ENCODE measurements around the gene VEZF1. TPM values are rescaled to one million over a fixed set of nuclear protein-coding genes. Genes with fewer than 3 reads are reported as not detected.

VEZF1 gene
- total RNA-seq, 1 experiment from 2014 or later, result 52.1 TPM

DNA sequence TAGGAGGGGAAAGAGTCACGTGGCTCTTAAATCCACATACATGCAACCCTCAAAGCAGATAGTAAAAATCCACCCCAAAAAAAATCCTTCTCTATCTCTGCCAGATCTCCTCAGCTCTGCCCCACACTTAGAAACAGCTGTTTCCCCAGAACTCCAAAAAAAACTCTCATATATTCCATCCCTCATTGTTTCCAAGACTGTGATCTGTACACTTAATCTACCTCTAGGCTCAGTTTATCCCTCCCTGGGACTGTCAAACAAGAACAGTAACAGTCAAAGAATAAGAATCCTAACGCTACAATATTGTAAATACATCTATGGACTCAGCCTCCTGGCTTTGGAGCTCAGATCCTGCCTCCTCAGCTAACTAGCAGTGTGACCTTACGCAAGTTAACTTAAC, 44.4 kb downstream of the VEZF1 start:
- CTCF ChIA-PET, result interaction anchor here (1.3 kb wide), 1 partner anchor 11 kb away, joined by 3 read pairs; no protein-coding TSS in a partner anchor
- Mint-ChIP-seq H3K27me3 (ENCODE audit: insufficient read depth, unreplicated experiment) (no peaks in the 10 kb centered on the region), H3K4me1 (ENCODE audit: low read depth, unreplicated experiment) (peaks cover 47% of the 10 kb centered on the region), H3K9me3 (ENCODE audit: unreplicated experiment) (no peaks in the 10 kb centered on the region), H3K4me3 (ENCODE audit: unreplicated experiment) (no peak overlapping the region), H3K27ac (ENCODE audit: unreplicated experiment) (peak overlapping the region; percentile 4), H3K36me3 (ENCODE audit: insufficient read depth, unreplicated experiment) (peaks cover 5% of the 10 kb centered on the region)
- no peak for DNase-seq
- no peaks in the 10 kb centered on the region for H3K27me3 ChIP-seq (replicated peaks; ENCODE audit: control insufficient read depth, insufficient read depth, low read length)
- POLR2A ChIA-PET, result no interaction called here
- no peak overlapping the region for H3K4me3 ChIP-seq (ENCODE audit: low read depth, low read length)
- peaks cover 27% of the 10 kb centered on the region for H3K4me1 ChIP-seq
- no peaks in the 10 kb centered on the region for H3K36me3 ChIP-seq (ENCODE audit: control insufficient read depth, insufficient read depth, low read length)
- BruUV-seq (replicated peaks), result no TSS peak
- H3K9me3 ChIP-seq, result no peaks in the 10 kb centered on the region
- intact Hi-C loops (cut with micrococcal nuclease; ENCODE audit: unreplicated experiment), result no loop called here
- TF ChIP-seq, protein P1, sequence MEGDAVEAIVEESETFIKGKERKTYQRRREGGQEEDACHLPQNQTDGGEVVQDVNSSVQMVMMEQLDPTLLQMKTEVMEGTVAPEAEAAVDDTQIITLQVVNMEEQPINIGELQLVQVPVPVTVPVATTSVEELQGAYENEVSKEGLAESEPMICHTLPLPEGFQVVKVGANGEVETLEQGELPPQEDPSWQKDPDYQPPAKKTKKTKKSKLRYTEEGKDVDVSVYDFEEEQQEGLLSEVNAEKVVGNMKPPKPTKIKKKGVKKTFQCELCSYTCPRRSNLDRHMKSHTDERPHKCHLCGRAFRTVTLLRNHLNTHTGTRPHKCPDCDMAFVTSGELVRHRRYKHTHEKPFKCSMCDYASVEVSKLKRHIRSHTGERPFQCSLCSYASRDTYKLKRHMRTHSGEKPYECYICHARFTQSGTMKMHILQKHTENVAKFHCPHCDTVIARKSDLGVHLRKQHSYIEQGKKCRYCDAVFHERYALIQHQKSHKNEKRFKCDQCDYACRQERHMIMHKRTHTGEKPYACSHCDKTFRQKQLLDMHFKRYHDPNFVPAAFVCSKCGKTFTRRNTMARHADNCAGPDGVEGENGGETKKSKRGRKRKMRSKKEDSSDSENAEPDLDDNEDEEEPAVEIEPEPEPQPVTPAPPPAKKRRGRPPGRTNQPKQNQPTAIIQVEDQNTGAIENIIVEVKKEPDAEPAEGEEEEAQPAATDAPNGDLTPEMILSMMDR (IDR thresholded peaks at IDR 0.05; ENCODE audit: insufficient read depth in 1 of 2, low read depth in 1 of 2, low read length in 1 of 2, severe bottlenecking in 1 of 2, unreplicated experiment in 1 of 2), result no peak

- Mint-ChIP-seq H3K9me3 (ENCODE audit: unreplicated experiment) (no peaks in the 10 kb centered on the region), H3K27me3 (ENCODE audit: insufficient read depth, unreplicated experiment) (no peaks in the 10 kb centered on the region), H3K27ac (ENCODE audit: unreplicated experiment) (peak overlapping the region; percentile 4), H3K36me3 (ENCODE audit: insufficient read depth, unreplicated experiment) (peaks cover under 1% of the 10 kb centered on the region), H3K4me1 (ENCODE audit: low read depth, unreplicated experiment) (peaks cover 44% of the 10 kb centered on the region), H3K4me3 (ENCODE audit: unreplicated experiment) (no peak overlapping the region)
- H3K9me3 ChIP-seq, result no peaks in the 10 kb centered on the region
- no TSS peak for BruUV-seq (replicated peaks)
- ChIA-PET POLR2A (no interaction called here), CTCF (interaction anchor here (1.3 kb wide), 1 partner anchor 11 kb away, joined by 3 read pairs; no protein-coding TSS in a partner anchor)
- DNase-seq, result no peak
- peaks cover 25% of the 10 kb centered on the region for H3K4me1 ChIP-seq
- intact Hi-C loops (cut with micrococcal nuclease; ENCODE audit: unreplicated experiment), result no loop called here
- no peaks in the 10 kb centered on the region for H3K36me3 ChIP-seq (ENCODE audit: control insufficient read depth, insufficient read depth, low read length)
- H3K4me3 ChIP-seq (ENCODE audit: low read depth, low read length), result no peak overlapping the region
- H3K27me3 ChIP-seq (replicated peaks; ENCODE audit: control insufficient read depth, insufficient read depth, low read length), result no peaks in the 10 kb centered on the region
- TF ChIP-seq, protein P1 (IDR thresholded peaks at IDR 0.05; ENCODE audit: insufficient read depth in 1 of 2, low read depth in 1 of 2, low read length in 1 of 2, severe bottlenecking in 1 of 2, unreplicated experiment in 1 of 2), result no peak
These were observed 44.9 kb downstream of the VEZF1 start for GRCh38 chr17:57943140-57943539.

DNA sequence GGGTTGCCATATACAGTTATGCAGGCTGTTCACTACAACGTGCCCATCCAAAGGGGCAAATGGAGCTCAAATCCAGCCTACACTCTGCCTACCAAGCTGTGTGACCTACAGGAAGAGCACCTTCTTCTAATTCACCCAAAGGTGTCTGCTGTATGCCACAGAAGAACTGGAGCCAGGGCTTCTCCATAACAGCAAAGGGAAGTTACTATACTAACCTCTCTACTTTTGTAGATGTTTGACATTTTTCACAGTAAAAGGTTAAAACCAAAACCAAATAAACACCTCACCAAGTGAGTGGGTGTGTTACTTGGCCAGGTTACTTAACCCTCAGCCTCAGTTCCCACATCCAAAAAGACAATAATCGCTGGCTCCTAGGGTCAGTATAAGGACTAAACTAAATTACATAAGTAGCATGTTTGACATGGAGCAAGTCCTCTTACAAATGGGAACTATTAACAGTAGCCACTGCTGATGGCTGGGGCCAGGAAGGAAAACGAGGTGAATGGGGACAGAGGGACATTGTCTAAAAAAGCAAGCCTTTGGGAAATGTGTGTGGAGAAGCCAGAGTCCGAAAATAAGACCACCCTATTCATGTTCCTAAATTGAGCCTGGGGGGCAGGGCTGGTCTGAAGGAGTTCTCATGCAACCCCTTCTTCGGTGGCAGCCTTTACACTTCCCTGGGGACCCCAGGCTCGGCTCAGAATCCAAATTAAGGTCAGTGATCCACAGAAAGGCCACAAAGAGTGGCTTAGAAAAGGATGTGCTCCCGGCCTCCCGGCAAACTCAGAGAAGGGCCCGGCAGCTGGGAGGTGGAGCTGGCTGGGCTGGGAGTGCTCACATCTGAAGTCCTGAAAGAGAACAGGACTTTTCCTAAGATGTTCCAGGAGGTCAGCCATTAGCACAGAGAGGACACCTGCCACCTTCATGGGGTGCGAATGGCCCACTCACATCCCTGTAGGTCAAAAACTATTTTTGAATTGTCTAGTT, 46.4 kb downstream of the VEZF1 start:
- H3K27ac Mint-ChIP-seq (ENCODE audit: unreplicated experiment), result no peak overlapping the region
- no TSS peak for BruUV-seq (replicated peaks)

More for the DNA sequence above, 46.4 kb downstream of the VEZF1 start:
- H3K9me3 Mint-ChIP-seq (ENCODE audit: unreplicated experiment), result no peaks in the 10 kb centered on the region
- intact Hi-C loops (cut with micrococcal nuclease; ENCODE audit: unreplicated experiment), result no loop called here
- Histone ChIP-seq H3K4me3 (ENCODE audit: low read depth, low read length) (no peak overlapping the region), H3K36me3 (ENCODE audit: control insufficient read depth, insufficient read depth, low read length) (no peaks in the 10 kb centered on the region), H3K9me3 (no peaks in the 10 kb centered on the region), H3K4me1 (peaks cover 16% of the 10 kb centered on the region), H3K27me3 (replicated peaks; ENCODE audit: control insufficient read depth, insufficient read depth, low read length) (no peaks in the 10 kb centered on the region)
- TF ChIP-seq, protein P1 (IDR thresholded peaks at IDR 0.05; ENCODE audit: insufficient read depth in 1 of 2, low read depth in 1 of 2, low read length in 1 of 2, severe bottlenecking in 1 of 2, unreplicated experiment in 1 of 2), result no peak
- no peak for DNase-seq
- no peaks in the 10 kb centered on the region for H3K27me3 Mint-ChIP-seq (ENCODE audit: insufficient read depth, unreplicated experiment)
- peaks cover 37% of the 10 kb centered on the region for H3K4me1 Mint-ChIP-seq (ENCODE audit: low read depth, unreplicated experiment)
- no peak overlapping the region for H3K4me3 Mint-ChIP-seq (ENCODE audit: unreplicated experiment)
- CTCF ChIA-PET, result no interaction called here
- H3K36me3 Mint-ChIP-seq (ENCODE audit: insufficient read depth, unreplicated experiment), result no peaks in the 10 kb centered on the region
- POLR2A ChIA-PET, result no interaction called here
